Caco-2 (cell line): ENCODE measurements around the gene AGBL5. TPM values are rescaled to one million over a fixed set of nuclear protein-coding genes. Genes with fewer than 3 reads are reported as not detected.

Experiments
- BruUV-seq: library from RNA; stranded (reverse); fragments of 400-500 nt; replicated peaks from 2 replicates; lab custom pipeline; 2021; lab: Mats Ljungman, UMichigan
- CTCF ChIA-PET: fragments of 300-600 bp; sonication (Branson Sonifier 250); formaldehyde crosslinking; loops from one replicate; lab custom pipeline; 2022; ENCODE audit warnings: antibody characterized with exemption; lab: Charles Lee
- POLR2A ChIA-PET: fragments of 300-600 bp; sonication (Branson Sonifier 250); formaldehyde crosslinking; loops from one replicate; lab custom pipeline; 2022; ENCODE audit warnings: antibody characterized with exemption; lab: Charles Lee
- DNase-seq, 2 experiments: peaks; one replicate each; pipeline versions ENCODE4 v3.0.0 to v3.0.0-alpha.2; 2020 to 2022
- H3K27me3 ChIP-seq: replicated peaks from 2 replicates; pipeline ENCODE4 v1.6.0; 2011; ENCODE audit warnings: low read length; ENCODE audit not compliant: control insufficient read depth, insufficient read depth
- H3K36me3 ChIP-seq: 2 replicates; pipeline ENCODE4 v1.5.1; 2011; ENCODE audit warnings: low read length; ENCODE audit not compliant: control insufficient read depth, insufficient read depth
- H3K4me1 ChIP-seq: fragments of 250-450 bp; sonication (Bioruptor Pico); 2 replicates; pipeline ENCODE4 v1.5.1; 2020; ENCODE audit warnings: mild to moderate bottlenecking
- H3K4me3 ChIP-seq: 2 replicates; pipeline ENCODE4 v1.5.1; 2011; ENCODE audit warnings: low read depth, mild to moderate bottlenecking, control low read depth, low read length
- H3K9me3 ChIP-seq: fragments of 250-450 bp; sonication (Bioruptor Pico); 2 replicates; pipeline ENCODE4 v1.5.1; 2020; ENCODE audit warnings: mild to moderate bottlenecking, moderate library complexity
- H3K27ac Mint-ChIP-seq: one replicate; pipeline ENCODE4 v1.8.0; 2022; ENCODE audit warnings: mixed read lengths; ENCODE audit not compliant: unreplicated experiment
- H3K27me3 Mint-ChIP-seq: one replicate; pipeline ENCODE4 v1.8.0; 2022; ENCODE audit warnings: mixed read lengths; ENCODE audit not compliant: insufficient read depth, unreplicated experiment
- H3K36me3 Mint-ChIP-seq: one replicate; pipeline ENCODE4 v1.8.0; 2022; ENCODE audit warnings: mild to moderate bottlenecking, mixed read lengths; ENCODE audit not compliant: insufficient read depth, unreplicated experiment
- H3K4me1 Mint-ChIP-seq: one replicate; pipeline ENCODE4 v1.8.0; 2022; ENCODE audit warnings: low read depth, mixed read lengths; ENCODE audit not compliant: unreplicated experiment
- H3K4me3 Mint-ChIP-seq: one replicate; pipeline ENCODE4 v1.8.0; 2022; ENCODE audit warnings: mild to moderate bottlenecking, moderate library complexity, mixed read lengths; ENCODE audit not compliant: unreplicated experiment
- H3K9me3 Mint-ChIP-seq: one replicate; pipeline ENCODE4 v1.8.0; 2022; ENCODE audit warnings: mixed read lengths; ENCODE audit not compliant: unreplicated experiment
- CTCF ChIP-seq, 2 experiments: fragments of 200-600 bp in 1 of 2; IDR thresholded peaks; 1 replicate in 1 of 2; 2 replicates in 1 of 2; pipeline versions ENCODE4 v1.5.1 to v1.8.0; 2011 to 2022; ENCODE audit warnings: antibody characterized with exemption in 1 of 2, control low read depth in 1 of 2, inconsistent platforms in 1 of 2, low read depth in 1 of 2, low read length in 1 of 2, mild to moderate bottlenecking in 1 of 2, moderate library complexity in 1 of 2; ENCODE audit not compliant: insufficient read depth in 1 of 2, severe bottlenecking in 1 of 2, unreplicated experiment in 1 of 2
- intact Hi-C: fragments of 100-400 bp; cut with micrococcal nuclease; formaldehyde crosslinking; loops from one replicate; pipeline ENCODE4 v1.10.0; 2022; ENCODE audit not compliant: unreplicated experiment
- total RNA-seq: library from RNA; stranded (reverse); gene quantifications from 2 replicates; pipeline ENCODE4 v1.2.3, GENCODE V29; 2022

Gene AGBL5
- total RNA-seq, 1 experiment from 2014 or later = 34.1 TPM

- intact Hi-C loops = no loop called here
- no TSS peak for BruUV-seq
- H3K36me3 Mint-ChIP-seq = peaks cover 42% of the 10 kb centered on the region
- no peaks in the 10 kb centered on the region for H3K4me1 Mint-ChIP-seq
- POLR2A ChIA-PET = no interaction called here
- H3K27ac Mint-ChIP-seq = no peak overlapping the region
- CTCF ChIA-PET = interaction anchor here (0.5 to 1.9 kb wide), 2 partner anchors 9 to 12 kb away, joined by 3 to 8 read pairs; partner anchors contain the start of gene AGBL5
- Histone ChIP-seq H3K9me3 (no peaks in the 10 kb centered on the region), H3K27me3 (no peaks in the 10 kb centered on the region), H3K4me3 (no peak overlapping the region), H3K4me1 (no peaks in the 10 kb centered on the region), H3K36me3 (no peaks in the 10 kb centered on the region)
- H3K27me3 Mint-ChIP-seq = no peaks in the 10 kb centered on the region
- TF ChIP-seq CTCF (IDR thresholded peaks at IDR 0.05; ENCODE audit: insufficient read depth in 1 of 2, low read depth in 1 of 2, low read length in 1 of 2, severe bottlenecking in 1 of 2, unreplicated experiment in 1 of 2) = no peak
- no peak for DNase-seq
- H3K4me3 Mint-ChIP-seq = no peak overlapping the region
- no peaks in the 10 kb centered on the region for H3K9me3 Mint-ChIP-seq
These were observed 7.8 kb downstream of the AGBL5 start for GRCh38 chr2:27059141-27059820.

- H3K27me3 Mint-ChIP-seq = no peaks in the 10 kb centered on the region
- ChIA-PET POLR2A (no interaction called here), CTCF (interaction anchor here (1.9 kb wide), 1 partner anchor 10 kb away, joined by 8 read pairs; the partner anchor contains the start of gene AGBL5)
- H3K4me1 ChIP-seq = no peaks in the 10 kb centered on the region
- H3K4me3 Mint-ChIP-seq = no peak overlapping the region
- BruUV-seq = no TSS peak
- no peaks in the 10 kb centered on the region for H3K27me3 ChIP-seq
- H3K9me3 Mint-ChIP-seq = no peaks in the 10 kb centered on the region
- H3K27ac Mint-ChIP-seq = no peak overlapping the region
- peaks cover 37% of the 10 kb centered on the region for H3K36me3 Mint-ChIP-seq
- H3K4me3 ChIP-seq = no peak overlapping the region
- intact Hi-C loops = no loop called here
- no peak for DNase-seq
- H3K9me3 ChIP-seq = no peaks in the 10 kb centered on the region
- H3K4me1 Mint-ChIP-seq = no peaks in the 10 kb centered on the region
- TF ChIP-seq CTCF (IDR thresholded peaks at IDR 0.05; ENCODE audit: insufficient read depth in 1 of 2, low read depth in 1 of 2, low read length in 1 of 2, severe bottlenecking in 1 of 2, unreplicated experiment in 1 of 2) = no peak
- H3K36me3 ChIP-seq = no peaks in the 10 kb centered on the region; the same call in 1 of the 2 replicates
These were observed 8.9 kb downstream of the AGBL5 start for GRCh38 chr2:27060323-27060722.

DNA sequence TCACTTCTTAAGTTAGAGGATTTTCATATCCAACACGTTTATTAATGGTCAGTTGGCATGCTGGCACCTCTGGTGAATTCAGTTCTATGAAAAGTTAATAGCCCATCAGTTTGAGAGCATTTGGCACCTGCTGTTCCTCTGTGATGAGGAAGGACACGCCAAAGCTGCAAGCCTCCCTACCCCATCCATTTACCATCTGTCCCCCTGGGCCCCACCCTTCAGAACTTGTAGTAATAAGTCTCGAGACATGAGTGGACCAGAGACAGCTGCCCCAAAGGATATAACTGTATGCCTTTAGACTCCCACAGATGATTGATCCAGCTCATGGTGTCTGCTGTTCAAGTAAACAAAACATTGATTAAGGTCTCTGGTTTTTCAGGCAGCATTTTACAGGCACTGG lies 13.7 kb downstream of the AGBL5 start:
- Histone ChIP-seq H3K4me3 (no peak overlapping the region), H3K36me3 (no peaks in the 10 kb centered on the region; the same call in 1 of the 2 replicates), H3K27me3 (no peaks in the 10 kb centered on the region), H3K4me1 (no peaks in the 10 kb centered on the region), H3K9me3 (no peaks in the 10 kb centered on the region)
- no peak for DNase-seq
- H3K4me3 Mint-ChIP-seq = no peak overlapping the region
- TF ChIP-seq CTCF (IDR thresholded peaks at IDR 0.05; ENCODE audit: insufficient read depth in 1 of 2, low read depth in 1 of 2, low read length in 1 of 2, severe bottlenecking in 1 of 2, unreplicated experiment in 1 of 2) = no peak
- BruUV-seq = no TSS peak
- H3K27ac Mint-ChIP-seq = no peak overlapping the region
- POLR2A ChIA-PET = no interaction called here
- H3K9me3 Mint-ChIP-seq = no peaks in the 10 kb centered on the region
- H3K36me3 Mint-ChIP-seq = peaks cover 63% of the 10 kb centered on the region
- CTCF ChIA-PET = no interaction called here
- intact Hi-C loops = no loop called here
- H3K27me3 Mint-ChIP-seq = no peaks in the 10 kb centered on the region
- peaks cover 9% of the 10 kb centered on the region for H3K4me1 Mint-ChIP-seq
